Measurements from ENCODE around the gene OLFML2B. TPM values are rescaled to one million over a fixed set of nuclear protein-coding genes. Genes with fewer than 3 reads are reported as not detected.
A peak's percentile ranks its signal among the peaks of the same experiment; 100 is the strongest.

The OLFML2B gene
- total RNA-seq: 1 to 10 TPM; 2.7 to 5.2 (median 3.6) TPM

- H3K27ac ChIP-seq: peak within 1 kb of the TSS; percentile 57
- peak within 1 kb of the TSS; percentile 57 for H3K4me3 ChIP-seq
- peaks cover 13% of the 10 kb centered on the region for H3K27me3 ChIP-seq
- no peaks in the 10 kb centered on the region for H3K9me3 ChIP-seq
- WGBS: 0% methylated on average over 61 of the region's 85 CpGs
- H3K36me3 ChIP-seq: no peaks in the 10 kb centered on the region
- peaks cover 40% of the 10 kb centered on the region for H3K4me1 ChIP-seq
- TF ChIP-seq POLR2AphosphoS5 (IDR thresholded peaks at IDR 0.05): no peak
- no peak for TF ChIP-seq POLR2A (IDR thresholded peaks at IDR 0.05)
- TF ChIP-seq, protein P1, sequence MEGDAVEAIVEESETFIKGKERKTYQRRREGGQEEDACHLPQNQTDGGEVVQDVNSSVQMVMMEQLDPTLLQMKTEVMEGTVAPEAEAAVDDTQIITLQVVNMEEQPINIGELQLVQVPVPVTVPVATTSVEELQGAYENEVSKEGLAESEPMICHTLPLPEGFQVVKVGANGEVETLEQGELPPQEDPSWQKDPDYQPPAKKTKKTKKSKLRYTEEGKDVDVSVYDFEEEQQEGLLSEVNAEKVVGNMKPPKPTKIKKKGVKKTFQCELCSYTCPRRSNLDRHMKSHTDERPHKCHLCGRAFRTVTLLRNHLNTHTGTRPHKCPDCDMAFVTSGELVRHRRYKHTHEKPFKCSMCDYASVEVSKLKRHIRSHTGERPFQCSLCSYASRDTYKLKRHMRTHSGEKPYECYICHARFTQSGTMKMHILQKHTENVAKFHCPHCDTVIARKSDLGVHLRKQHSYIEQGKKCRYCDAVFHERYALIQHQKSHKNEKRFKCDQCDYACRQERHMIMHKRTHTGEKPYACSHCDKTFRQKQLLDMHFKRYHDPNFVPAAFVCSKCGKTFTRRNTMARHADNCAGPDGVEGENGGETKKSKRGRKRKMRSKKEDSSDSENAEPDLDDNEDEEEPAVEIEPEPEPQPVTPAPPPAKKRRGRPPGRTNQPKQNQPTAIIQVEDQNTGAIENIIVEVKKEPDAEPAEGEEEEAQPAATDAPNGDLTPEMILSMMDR (IDR thresholded peaks at IDR 0.05): no peak
- TF ChIP-seq EP300 (IDR thresholded peaks at IDR 0.05): no peak
- DNase-seq (ENCODE audit: low spot score in 2 of 2): peak; percentile 80 to 88
These were observed at the start of gene OLFML2B for GRCh38 chr1:162023547-162024501. TSS of gene OLFML2B (minus strand) at chr1:162023869. CDS start at chr1:162023430, 439 bp downstream.

DNA sequence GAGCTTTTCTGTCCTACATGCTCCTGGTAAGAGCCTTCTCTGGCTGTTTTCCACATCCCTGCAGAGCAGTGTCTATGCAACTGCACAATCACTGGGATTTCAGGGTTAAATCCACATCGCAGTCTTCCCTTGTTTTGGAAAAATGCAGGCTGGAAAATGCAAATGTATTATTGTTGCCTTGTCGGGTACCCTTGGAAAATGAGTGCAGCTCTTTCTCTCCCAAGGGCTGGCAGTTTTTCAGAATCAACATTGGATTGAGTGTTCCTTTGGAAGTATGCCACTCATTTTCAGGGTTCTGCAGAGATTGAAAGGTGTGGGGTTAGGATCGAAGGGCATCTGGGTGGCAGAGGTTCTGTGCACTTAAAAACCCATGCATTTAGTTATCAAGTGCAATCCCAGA lies 49.1 kb upstream of the OLFML2B start:
- 37% methylated on average over 3 of the region's 3 CpGs for WGBS
- TF ChIP-seq, protein P1 (IDR thresholded peaks at IDR 0.05): no peak
- TF ChIP-seq POLR2A (IDR thresholded peaks at IDR 0.05): no peak
- no peak for TF ChIP-seq POLR2AphosphoS5 (IDR thresholded peaks at IDR 0.05)
- TF ChIP-seq EP300 (IDR thresholded peaks at IDR 0.05): no peak
- no peak overlapping the region for H3K4me3 ChIP-seq
- peaks cover 22% of the 10 kb centered on the region for H3K27me3 ChIP-seq
- no peak overlapping the region for H3K27ac ChIP-seq
- H3K4me1 ChIP-seq: peaks cover 15% of the 10 kb centered on the region
- no peaks in the 10 kb centered on the region for H3K9me3 ChIP-seq
- no peaks in the 10 kb centered on the region for H3K36me3 ChIP-seq
- no peak for DNase-seq (ENCODE audit: low spot score in 2 of 2)

DNA sequence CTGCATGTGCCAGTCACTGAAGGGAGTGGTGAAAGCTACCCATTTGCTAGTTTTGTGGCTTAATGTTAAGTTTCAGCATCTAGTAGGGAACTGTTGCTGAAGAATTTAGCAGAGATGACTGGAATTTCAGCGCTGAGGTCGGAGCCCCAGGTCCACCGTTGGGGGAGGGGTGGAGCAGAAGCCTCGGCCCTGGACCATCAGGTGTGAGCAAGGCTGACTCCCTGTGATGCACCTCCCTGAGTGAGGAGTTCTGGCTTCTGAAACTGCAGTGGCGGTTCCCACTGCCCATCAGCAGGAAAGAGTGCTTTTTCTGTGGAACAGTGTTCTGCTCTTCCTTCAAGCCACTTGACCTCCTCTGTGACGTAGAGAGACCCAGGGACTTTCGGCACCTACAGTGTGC lies 47.2 kb upstream of the OLFML2B start:
- no peak for DNase-seq (ENCODE audit: low spot score in 2 of 2)
- Histone ChIP-seq H3K4me3 (peak overlapping the region; percentile 91), H3K27ac (no peak overlapping the region), H3K4me1 (peaks cover 15% of the 10 kb centered on the region), H3K27me3 (peaks cover 27% of the 10 kb centered on the region), H3K9me3 (no peaks in the 10 kb centered on the region), H3K36me3 (no peaks in the 10 kb centered on the region)
- WGBS: 41% methylated on average over 7 of the region's 7 CpGs
- TF ChIP-seq POLR2A (IDR thresholded peaks at IDR 0.05): no peak

GRCh38 chr1:162070094-162070748 lies 46.6 kb upstream of the OLFML2B start:
- Histone ChIP-seq H3K9me3 (no peaks in the 10 kb centered on the region), H3K4me3 (peak overlapping the region; percentile 91), H3K27me3 (peaks cover 28% of the 10 kb centered on the region), H3K4me1 (peaks cover 15% of the 10 kb centered on the region), H3K36me3 (no peaks in the 10 kb centered on the region), H3K27ac (peak overlapping the region; percentile 67)
- WGBS: 2% methylated on average over 8 of the region's 29 CpGs
- peak; percentile 62 to 76 for DNase-seq (ENCODE audit: low spot score in 2 of 2)
- TF ChIP-seq, protein P1 (IDR thresholded peaks at IDR 0.05): no peak
- TF ChIP-seq POLR2AphosphoS5 (IDR thresholded peaks at IDR 0.05) (no peak), EP300 (IDR thresholded peaks at IDR 0.05) (no peak), POLR2A (IDR thresholded peaks at IDR 0.05) (no peak)

DNA sequence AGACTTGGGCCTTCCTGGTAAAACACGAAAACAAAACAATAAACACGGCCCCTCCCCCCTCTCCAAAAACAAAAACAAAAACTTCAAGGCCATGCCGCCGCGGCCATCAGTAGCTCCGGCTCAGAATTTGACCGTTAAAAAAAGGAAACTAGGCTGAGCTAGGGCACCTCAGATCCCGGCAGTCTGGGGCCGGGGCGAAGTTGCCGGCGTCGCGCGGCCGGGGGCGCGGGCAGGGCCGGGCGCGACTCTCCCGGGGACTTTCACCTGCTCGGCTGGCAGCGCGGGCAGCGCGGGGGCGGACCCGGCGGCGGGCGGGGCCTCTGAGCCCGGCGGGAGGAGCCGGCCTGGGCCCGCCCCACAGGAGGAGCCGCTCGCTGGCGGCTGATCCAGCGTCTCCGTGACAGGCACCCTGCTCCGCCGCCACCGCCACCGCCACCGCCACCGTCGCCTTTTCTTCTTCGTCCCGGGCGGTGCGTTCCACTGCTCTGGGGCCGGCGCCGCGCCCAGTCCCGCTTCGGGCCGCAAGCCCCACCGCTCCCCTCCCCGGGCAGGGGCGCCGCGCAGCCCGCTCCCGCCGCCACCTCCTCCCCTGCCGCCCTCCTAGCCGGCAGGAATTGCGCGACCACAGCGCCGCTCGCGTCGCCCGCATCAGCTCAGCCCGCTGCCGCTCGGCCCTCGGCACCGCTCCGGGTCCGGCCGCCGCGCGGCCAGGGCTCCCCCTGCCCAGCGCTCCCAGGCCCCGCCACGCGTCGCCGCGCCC lies 45.8 kb upstream of the OLFML2B start, which contains the start of gene NOS1AP:
TSS of gene NOS1AP (plus strand) at position 358 of the 760 bp plus-strand sequence. CDS start 487 bp downstream, outside the sequence.
- Histone ChIP-seq H3K36me3 (no peaks in the 10 kb centered on the region), H3K27me3 (peaks cover 26% of the 10 kb centered on the region), H3K4me1 (peaks cover 15% of the 10 kb centered on the region), H3K27ac (peak within 1 kb of the TSS; percentile 67), H3K4me3 (peak within 1 kb of the TSS; percentile 91), H3K9me3 (no peaks in the 10 kb centered on the region)
- DNase-seq (ENCODE audit: low spot score in 2 of 2): peak; percentile 74 to 83
- WGBS: under 1% methylated on average over 55 of the region's 95 CpGs
- TF ChIP-seq POLR2A (IDR thresholded peaks at IDR 0.05) (no peak), POLR2AphosphoS5 (IDR thresholded peaks at IDR 0.05) (no peak), EP300 (IDR thresholded peaks at IDR 0.05) (no peak)
- TF ChIP-seq, protein P1 (IDR thresholded peaks at IDR 0.05): no peak

Data from suprapubic skin (tissue), 4 donors.